ENCODE measurements around the gene KSR2. TPM values are rescaled to one million over a fixed set of nuclear protein-coding genes. Genes with fewer than 3 reads are reported as not detected.

KSR2 gene
- total and polyA plus RNA-seq, 2 donors (not counting 3 experiments of a cell fraction or from before 2014, with no cell fraction given): 2.1 to 5.2 TPM

GRCh38 chr12:117897372-117898161 is 71.2 kb downstream of the KSR2 start:
- Histone ChIP-seq H3K27me3 (ENCODE audit: control insufficient read depth in 2 of 2, insufficient read depth in 2 of 2, low read length in 2 of 2) (no peaks in the 10 kb centered on the region), H3K4me3 (replicated peaks in 1 of 3; ENCODE audit: insufficient read depth in 1 of 3, low read depth in 1 of 3, low read length in 3 of 3) (no peak overlapping the region), H3K4me2 (ENCODE audit: insufficient read depth, low read length) (no peak overlapping the region), H3K9ac (replicated peaks; ENCODE audit: extremely low read depth, insufficient read depth, low read length) (no peak overlapping the region), H2AFZ (ENCODE audit: low read depth, low read length) (no peak overlapping the region), H3K27ac (ENCODE audit: insufficient read depth, low read depth, low read length) (no peak overlapping the region), H3K36me3 (ENCODE audit: control insufficient read depth in 2 of 2, extremely low read depth in 1 of 2, insufficient read depth in 2 of 2, low read length in 2 of 2) (no peaks in the 10 kb centered on the region), H3K4me1 (ENCODE audit: control insufficient read depth, extremely low read depth, insufficient read depth, low read length) (no peaks in the 10 kb centered on the region), H3K9me3 (replicated peaks; ENCODE audit: control insufficient read depth, insufficient read depth, low read length) (no peaks in the 10 kb centered on the region), H3K79me2 (ENCODE audit: control insufficient read depth, insufficient read depth, low read length) (no peaks in the 10 kb centered on the region), H4K20me1 (replicated peaks; ENCODE audit: control insufficient read depth, extremely low read depth, insufficient read depth, low read length) (no peaks in the 10 kb centered on the region), H3K9me1 (replicated peaks; ENCODE audit: control insufficient read depth, extremely low read depth, insufficient read depth, low read length) (no peaks in the 10 kb centered on the region)
- FAIRE-seq (no peak), DNase-seq (ENCODE audit: low read depth, low spot score) (no peak)
- POLR2A ChIA-PET: no interaction called here
- TF ChIP-seq CTCF (IDR thresholded peaks at IDR 0.05; ENCODE audit: extremely low read depth in 1 of 2, insufficient read depth in 1 of 2, low read depth in 1 of 2, low read length in 2 of 2) (no peak), POLR2AphosphoS5 (IDR thresholded peaks at IDR 0.05; ENCODE audit: insufficient read depth, low read depth, low read length) (no peak), FOS (IDR thresholded peaks at IDR 0.05; ENCODE audit: borderline replicate concordance, insufficient read depth, low read length) (no peak), JUN (IDR thresholded peaks at IDR 0.05; ENCODE audit: borderline replicate concordance, insufficient read depth, insufficient read length, low read depth) (no peak), EZH2 (IDR thresholded peaks at IDR 0.05; ENCODE audit: borderline replicate concordance, low read depth, low read length, severe bottlenecking) (no peak)
- TF ChIP-seq, protein P1, sequence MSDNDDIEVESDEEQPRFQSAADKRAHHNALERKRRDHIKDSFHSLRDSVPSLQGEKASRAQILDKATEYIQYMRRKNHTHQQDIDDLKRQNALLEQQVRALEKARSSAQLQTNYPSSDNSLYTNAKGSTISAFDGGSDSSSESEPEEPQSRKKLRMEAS (IDR thresholded peaks at IDR 0.05; ENCODE audit: insufficient read depth, insufficient read length): no peak
- dilution Hi-C loops (cut with MboI; ENCODE audit: extremely low pct_ligation_motif_present, low sequenced_read_pairs): no loop called here
- BruUV-seq (replicated peaks): no TSS peak
- CTCF ChIA-PET: interaction anchor here (0.9 to 1.7 kb wide), 3 partner anchors 22 to 40 kb away, joined by 4 to 6 read pairs (median 5); no protein-coding TSS in a partner anchor
- intact Hi-C loops (cut with micrococcal nuclease): no loop called here

Data from endothelial cell of umbilical vein (primary cell).